DMS 273 (cell line): ENCODE results near the gene PPM1H.

Experiments
- DNase-seq: peaks from one replicate; lab custom pipeline; 2025; ENCODE audit not compliant: unreplicated experiment; lab: John Stamatoyannopoulos, UW

Gene PPM1H

GRCh38 chr12:62801796-62802195, 133.2 kb downstream of the PPM1H start:
- DNase-seq = no peak

- no peak for DNase-seq
Observed at GRCh38 chr12:62800707-62801400, 134.1 kb downstream of the PPM1H start.

GRCh38 chr12:62799766-62800406, 135.1 kb downstream of the PPM1H start:
- no peak for DNase-seq

DNA sequence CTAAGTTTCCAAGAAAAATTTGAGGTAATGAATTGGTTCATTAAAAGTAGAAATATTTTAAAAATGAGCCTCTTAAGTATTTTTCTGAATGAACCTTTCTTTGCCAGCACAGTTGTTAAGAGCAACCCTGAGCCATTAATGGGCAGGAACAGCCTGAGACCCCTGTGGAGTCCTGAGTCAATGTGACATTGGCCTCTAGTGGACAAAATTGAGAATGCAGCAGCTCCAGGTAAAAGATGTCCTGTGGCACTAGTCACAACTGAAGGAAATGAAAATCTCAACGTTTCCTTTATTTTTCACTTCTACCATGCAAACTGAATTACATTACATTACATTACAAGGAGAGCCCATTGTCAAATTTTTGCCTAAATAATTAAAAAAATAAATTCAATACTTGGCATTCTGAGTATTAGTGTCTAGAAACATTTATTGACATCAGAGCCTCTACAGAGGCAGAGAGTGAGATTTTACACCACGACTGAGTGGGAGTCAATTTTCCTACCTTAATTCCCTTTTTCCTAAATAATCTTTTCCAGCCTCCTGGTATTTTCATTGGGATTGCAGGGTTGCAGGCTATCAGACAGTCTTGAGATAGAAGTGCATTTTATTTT, 135.7 kb downstream of the PPM1H start:
- peak; percentile 83 for DNase-seq

GRCh38 chr12:62794218-62794583, 140.7 kb downstream of the PPM1H start:
- DNase-seq = no peak

DNA sequence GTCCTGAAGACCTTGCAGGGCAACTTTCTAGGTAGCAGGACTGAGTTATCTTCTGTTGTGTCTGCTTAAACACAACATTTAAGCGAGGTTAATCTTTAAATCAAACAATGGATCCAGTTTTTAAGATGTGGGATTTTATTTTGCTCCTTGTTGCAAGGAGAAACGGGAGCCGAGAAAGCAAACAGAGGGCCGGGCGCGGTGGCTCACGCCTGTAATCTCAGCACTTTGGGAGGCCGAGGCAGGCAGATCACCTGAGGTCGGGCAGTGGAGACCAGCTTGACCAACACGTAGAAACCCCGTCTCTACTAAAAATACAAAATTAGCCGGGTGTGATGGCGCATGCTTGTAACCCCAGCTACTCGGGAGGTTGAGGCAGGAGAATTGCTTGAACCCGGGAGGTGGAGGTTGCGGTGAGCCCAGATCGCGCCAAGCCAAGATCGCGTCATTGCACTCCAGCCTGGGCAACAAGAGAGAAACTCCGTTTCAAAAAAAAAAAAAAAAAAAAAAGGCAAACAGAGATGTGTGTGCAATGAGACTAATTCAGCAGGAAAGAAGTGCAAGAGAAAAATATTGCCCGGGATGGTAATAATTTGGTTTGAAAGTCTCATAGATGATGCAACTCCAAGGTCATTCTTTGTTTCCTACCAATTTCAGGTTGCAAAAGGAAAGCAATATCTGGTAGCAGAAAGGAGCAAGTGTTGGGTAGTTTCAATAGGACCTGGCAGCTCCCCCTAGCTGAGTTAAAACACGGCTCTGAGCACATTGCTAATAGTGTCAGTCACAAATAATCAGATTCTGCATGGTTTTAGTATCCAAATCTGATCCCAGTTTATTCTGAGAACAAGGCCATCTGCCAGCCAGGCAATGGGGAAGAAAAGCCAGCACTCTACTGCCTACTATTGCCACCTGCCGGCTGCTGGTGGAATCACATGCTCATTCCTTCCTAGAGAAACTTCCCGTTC, 141.4 kb downstream of the PPM1H start:
- peak; percentile 90 for DNase-seq

DNA sequence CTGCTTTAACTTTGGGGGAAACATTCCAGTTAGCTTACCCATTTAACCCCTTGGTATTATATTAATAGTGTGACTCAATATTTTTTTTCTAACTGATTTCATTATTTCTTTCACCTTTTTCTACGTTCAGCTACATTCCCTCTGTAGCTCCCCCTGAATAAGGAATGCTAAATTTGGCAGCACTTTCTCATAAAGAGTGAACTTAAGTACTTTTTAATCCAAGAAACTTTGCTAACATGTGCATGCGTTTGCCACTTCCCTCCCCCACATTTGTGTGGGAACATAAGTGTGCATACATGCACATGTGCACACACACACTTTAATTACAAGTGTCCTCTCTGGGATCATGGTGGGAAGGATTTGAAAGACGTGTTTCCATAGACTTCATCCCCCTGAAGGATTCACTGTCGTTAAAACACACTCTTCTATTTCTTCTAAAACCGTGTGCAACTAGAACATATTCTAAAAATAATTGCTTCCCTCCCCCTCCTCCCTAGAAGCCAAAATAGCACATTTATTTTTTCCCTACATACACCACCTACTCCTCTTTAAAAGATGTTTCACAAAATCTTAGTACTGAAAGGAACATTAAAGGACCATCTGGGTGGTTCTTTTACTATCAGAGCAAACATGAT, 142.6 kb downstream of the PPM1H start:
- no peak for DNase-seq

DNA sequence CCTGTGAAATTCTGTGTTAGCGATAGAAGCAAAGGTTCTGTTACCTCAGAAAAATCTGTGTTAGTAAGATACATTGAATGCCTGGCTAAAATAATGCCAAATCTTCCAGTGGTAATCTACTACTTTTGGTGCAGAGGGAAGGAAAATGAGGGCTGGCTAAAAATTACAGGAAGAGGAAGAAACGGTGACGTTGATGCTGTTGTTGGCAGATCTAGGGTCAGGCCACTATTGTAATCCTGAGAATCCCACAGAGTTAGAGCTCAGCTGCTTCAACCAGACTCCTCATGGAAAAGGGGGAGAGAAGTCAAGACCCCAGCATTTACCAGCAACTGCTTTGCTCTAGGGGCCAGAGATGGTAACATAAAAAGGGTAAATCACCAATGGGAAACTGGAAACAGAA, 145.1 kb downstream of the PPM1H start:
- DNase-seq = no peak

- DNase-seq = no peak
Observed at GRCh38 chr12:62787611-62788010, 147.3 kb downstream of the PPM1H start.

DNA sequence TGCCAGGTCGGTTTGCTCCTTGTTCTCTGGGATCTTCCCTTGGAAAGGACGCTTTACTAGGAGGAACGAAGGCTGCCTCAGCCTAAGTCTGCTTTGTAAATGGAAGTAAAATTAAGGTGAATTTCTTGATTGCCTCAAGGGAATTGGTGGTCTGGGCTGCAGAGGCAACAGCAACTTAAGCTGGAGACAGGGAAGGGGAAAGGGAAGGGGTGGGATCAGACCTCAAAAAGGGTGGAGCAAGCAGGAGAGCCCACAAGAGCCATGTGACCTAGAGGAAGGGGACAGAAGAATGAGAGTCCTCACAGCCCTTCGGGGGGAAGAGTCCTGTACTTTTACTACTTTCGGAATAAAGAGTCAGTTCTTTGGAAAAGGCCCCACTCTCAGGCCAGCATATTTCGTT, 147.9 kb downstream of the PPM1H start:
- DNase-seq = no peak

GRCh38 chr12:62785941-62786559, 148.9 kb downstream of the PPM1H start:
- DNase-seq = no peak

DNA sequence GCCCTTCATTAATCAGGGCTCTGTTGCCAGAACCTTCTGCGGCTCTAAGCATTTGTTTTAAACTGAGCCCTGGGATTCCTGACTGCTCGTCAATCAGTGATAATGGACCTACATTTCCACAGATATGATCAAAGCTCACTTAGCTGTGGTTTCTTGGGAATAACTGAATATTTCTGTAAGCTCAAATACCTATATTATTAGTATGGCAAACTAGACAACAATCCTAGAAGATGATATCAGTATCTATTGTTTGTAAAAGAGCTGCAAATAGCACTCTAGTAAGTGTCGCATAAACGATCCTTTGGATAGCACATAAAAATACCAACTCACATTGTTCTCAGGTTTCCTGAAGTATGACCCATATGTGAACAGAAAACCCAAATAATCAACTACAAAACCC, 150.4 kb downstream of the PPM1H start:
- DNase-seq = no peak

GRCh38 chr12:62783881-62784280, 151.1 kb downstream of the PPM1H start:
- DNase-seq = no peak

DNA sequence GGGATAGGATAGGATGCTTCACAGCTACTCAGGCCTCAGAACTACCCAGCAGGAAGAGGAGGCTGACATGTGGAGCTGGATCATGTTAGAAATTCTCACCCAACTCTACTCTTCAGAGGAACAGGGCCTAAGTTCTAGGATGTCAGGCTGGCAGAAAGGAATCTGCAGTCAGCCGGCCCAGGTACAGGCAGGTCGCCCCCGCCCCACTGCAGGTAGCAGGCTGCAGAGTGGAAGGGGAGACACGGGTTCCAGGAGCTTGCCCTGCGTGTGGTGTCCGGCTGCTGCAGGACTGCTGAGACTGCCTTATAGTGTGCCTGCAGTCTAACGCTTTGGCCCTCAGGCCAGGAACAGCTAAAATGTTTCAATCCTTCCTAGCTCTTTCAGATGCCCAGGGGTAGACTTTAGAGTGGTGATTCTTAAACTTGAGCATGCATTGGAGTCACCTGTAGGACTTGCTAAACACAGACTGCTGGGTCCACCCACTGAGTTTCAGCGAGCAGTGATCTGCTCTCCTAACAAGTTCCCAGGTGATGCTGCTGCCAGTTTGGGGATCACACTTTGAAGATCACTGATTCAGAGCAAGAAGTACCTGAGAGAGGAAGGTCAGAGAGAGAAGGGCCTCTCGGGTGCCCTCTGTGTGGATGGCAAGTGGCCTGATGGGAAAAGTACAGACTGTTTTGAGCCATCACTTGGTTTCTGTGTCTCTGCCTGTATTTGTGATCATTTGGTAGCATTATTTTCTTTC, 153.6 kb downstream of the PPM1H start:
- DNase-seq = no peak

- DNase-seq = no peak
Observed at GRCh38 chr12:62779488-62779887, 155.5 kb downstream of the PPM1H start.

DNA sequence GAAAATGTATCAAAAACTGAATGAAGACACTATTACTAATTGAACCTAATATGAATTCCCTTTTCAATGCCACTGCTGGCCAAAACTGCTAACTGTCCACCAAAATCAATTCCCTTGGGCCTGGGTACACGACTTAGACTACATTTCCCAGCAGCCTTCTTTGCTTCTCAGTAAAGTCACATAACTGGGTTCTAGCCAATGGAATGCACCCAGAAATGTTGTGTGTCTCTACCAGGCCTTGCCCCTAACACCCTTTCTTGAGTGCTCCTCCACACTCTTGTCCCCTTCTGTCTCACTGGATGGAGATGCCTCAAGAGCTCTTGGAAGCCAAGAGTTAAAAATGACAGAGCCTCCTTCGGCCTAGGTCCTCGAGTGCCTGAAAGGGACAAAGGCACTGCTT, 156.8 kb downstream of the PPM1H start:
- no peak for DNase-seq

GRCh38 chr12:62776997-62777396, 158.0 kb downstream of the PPM1H start:
- no peak for DNase-seq

- DNase-seq = no peak
Observed at GRCh38 chr12:62776575-62776974, 158.4 kb downstream of the PPM1H start.

DNA sequence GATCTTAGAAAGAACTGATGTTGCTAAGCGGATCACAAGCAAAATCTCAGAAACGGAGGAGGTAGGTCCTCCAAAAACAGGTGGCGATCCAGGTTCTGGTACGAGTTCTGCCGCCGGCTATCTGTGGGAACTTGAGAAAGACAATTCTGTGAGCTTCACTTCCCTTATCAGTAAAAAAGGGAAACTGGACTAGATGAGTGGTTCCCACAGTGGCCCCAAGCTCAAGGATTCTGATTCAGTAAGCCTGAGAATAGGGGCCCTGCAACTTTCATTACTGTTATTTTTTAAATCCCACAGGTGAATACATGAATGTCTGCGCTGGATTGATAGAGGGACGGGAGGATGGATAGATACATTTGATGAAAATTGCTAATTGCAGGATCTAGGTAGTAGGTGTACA, 160.2 kb downstream of the PPM1H start:
- DNase-seq = no peak

- no peak for DNase-seq
Observed at GRCh38 chr12:62772416-62772955, 162.5 kb downstream of the PPM1H start.
